ENCODE results near the gene CLSTN2.

GRCh38 chr3:140443073-140443472, 508.1 kb downstream of the CLSTN2 start:
- TF ChIP-seq ATF3 (IDR thresholded peaks at IDR 0.05) (no peak), EZH2 (IDR thresholded peaks at IDR 0.05) (no peak), POLR2AphosphoS5 (IDR thresholded peaks at IDR 0.05; ENCODE audit: low read depth, low read length) (no peak), POLR2A (IDR thresholded peaks at IDR 0.05; ENCODE audit: borderline replicate concordance, extremely low read depth, insufficient read depth, insufficient read length) (no peak), RAD21 (IDR thresholded peaks at IDR 0.05; ENCODE audit: low read depth) (no peak), FOSL1 (IDR thresholded peaks at IDR 0.05; ENCODE audit: low read depth) (no peak), TCF7L2 (IDR thresholded peaks at IDR 0.05; ENCODE audit: borderline replicate concordance, extremely low read depth, insufficient read depth, insufficient read length) (no peak), YY1 (IDR thresholded peaks at IDR 0.05; ENCODE audit: extremely low read depth, insufficient replicate concordance, low read depth, low read length) (no peak), SIN3A (IDR thresholded peaks at IDR 0.05; ENCODE audit: low read depth) (no peak), SRF (IDR thresholded peaks at IDR 0.05; ENCODE audit: low read depth) (no peak), REST (IDR thresholded peaks at IDR 0.05; ENCODE audit: low read depth) (no peak), JUND (IDR thresholded peaks at IDR 0.05) (no peak)
- TF ChIP-seq, protein P1, sequence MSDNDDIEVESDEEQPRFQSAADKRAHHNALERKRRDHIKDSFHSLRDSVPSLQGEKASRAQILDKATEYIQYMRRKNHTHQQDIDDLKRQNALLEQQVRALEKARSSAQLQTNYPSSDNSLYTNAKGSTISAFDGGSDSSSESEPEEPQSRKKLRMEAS (IDR thresholded peaks at IDR 0.05) = no peak
- TF ChIP-seq, protein P2, sequence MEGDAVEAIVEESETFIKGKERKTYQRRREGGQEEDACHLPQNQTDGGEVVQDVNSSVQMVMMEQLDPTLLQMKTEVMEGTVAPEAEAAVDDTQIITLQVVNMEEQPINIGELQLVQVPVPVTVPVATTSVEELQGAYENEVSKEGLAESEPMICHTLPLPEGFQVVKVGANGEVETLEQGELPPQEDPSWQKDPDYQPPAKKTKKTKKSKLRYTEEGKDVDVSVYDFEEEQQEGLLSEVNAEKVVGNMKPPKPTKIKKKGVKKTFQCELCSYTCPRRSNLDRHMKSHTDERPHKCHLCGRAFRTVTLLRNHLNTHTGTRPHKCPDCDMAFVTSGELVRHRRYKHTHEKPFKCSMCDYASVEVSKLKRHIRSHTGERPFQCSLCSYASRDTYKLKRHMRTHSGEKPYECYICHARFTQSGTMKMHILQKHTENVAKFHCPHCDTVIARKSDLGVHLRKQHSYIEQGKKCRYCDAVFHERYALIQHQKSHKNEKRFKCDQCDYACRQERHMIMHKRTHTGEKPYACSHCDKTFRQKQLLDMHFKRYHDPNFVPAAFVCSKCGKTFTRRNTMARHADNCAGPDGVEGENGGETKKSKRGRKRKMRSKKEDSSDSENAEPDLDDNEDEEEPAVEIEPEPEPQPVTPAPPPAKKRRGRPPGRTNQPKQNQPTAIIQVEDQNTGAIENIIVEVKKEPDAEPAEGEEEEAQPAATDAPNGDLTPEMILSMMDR (IDR thresholded peaks at IDR 0.05 in 2 of 3, conservative IDR thresholded peaks at IDR 0.05 in 1 of 3; ENCODE audit: borderline replicate concordance in 1 of 3, insufficient read depth in 1 of 3, low read depth in 2 of 3, low read length in 2 of 3) = no peak

All from HCT116 (cell line).